Smooth muscle cell (in vitro differentiated cells): Measurements from ENCODE around the gene ZBTB43. TPM values are rescaled to one million over a fixed set of nuclear protein-coding genes. Genes with fewer than 3 reads are reported as not detected.

Source experiments
- DNase-seq: peaks from one replicate; lab custom pipeline; 2025; ENCODE audit not compliant: unreplicated experiment; lab: John Stamatoyannopoulos, UW
- H2AFZ ChIP-seq: fragments of 200-600 bp; sonication (generic); 2 replicates; pipeline ENCODE4 v1.6.0; 2016; ENCODE audit warnings: antibody characterized with exemption, low read depth, mild to moderate bottlenecking
- H3F3A ChIP-seq: fragments of 200-600 bp; sonication (generic); 2 replicates; pipeline ENCODE4 v1.6.0; 2017; ENCODE audit warnings: antibody characterized with exemption, low read depth
- H3K27ac ChIP-seq: fragments of 200-600 bp; sonication (generic); 2 replicates; pipeline ENCODE4 v1.5.1; 2016; ENCODE audit warnings: low read depth, mild to moderate bottlenecking
- H3K27me3 ChIP-seq: fragments of 200-600 bp; sonication (generic); 2 replicates; pipeline ENCODE4 v1.6.1; 2016; ENCODE audit warnings: low read depth, mild to moderate bottlenecking
- H3K36me3 ChIP-seq: fragments of 200-600 bp; sonication (generic); 2 replicates; pipeline ENCODE4 v1.5.1; 2016; ENCODE audit warnings: low read depth
- H3K4me1 ChIP-seq: fragments of 200-600 bp; sonication (generic); 2 replicates; pipeline ENCODE4 v1.5.1; 2016; ENCODE audit warnings: low read depth
- H3K4me2 ChIP-seq: fragments of 200-600 bp; sonication (generic); 2 replicates; pipeline ENCODE4 v1.6.0; 2016; ENCODE audit warnings: mild to moderate bottlenecking
- H3K4me3 ChIP-seq: fragments of 200-600 bp; sonication (generic); 2 replicates; pipeline ENCODE4 v1.5.1; 2016; ENCODE audit warnings: mild to moderate bottlenecking
- H3K79me2 ChIP-seq: fragments of 200-600 bp; sonication (generic); 2 replicates; pipeline ENCODE4 v1.6.0; 2016; ENCODE audit warnings: low read depth, mild to moderate bottlenecking
- H3K9ac ChIP-seq: fragments of 200-600 bp; sonication (generic); 2 replicates; pipeline ENCODE4 v1.6.0; 2016; ENCODE audit warnings: low read depth
- H3K9me3 ChIP-seq: fragments of 200-600 bp; sonication (generic); replicated peaks from 2 replicates; pipeline ENCODE4 v1.5.1; 2016; ENCODE audit warnings: low read depth
- H4K20me1 ChIP-seq: fragments of 200-600 bp; sonication (generic); 2 replicates; pipeline ENCODE4 v1.6.0; 2016; ENCODE audit warnings: low read depth
- CTCF ChIP-seq: fragments of 200-600 bp; sonication (generic); IDR thresholded peaks from 2 replicates; pipeline ENCODE4 v1.5.1; 2017; ENCODE audit warnings: borderline replicate concordance, mild to moderate bottlenecking, antibody characterized with exemption; ENCODE audit not compliant: insufficient read depth, poor library complexity, severe bottlenecking
- WGBS: methylation state at CpG from one replicate; pipeline ENCODE4 v1.1.7; 2016; ENCODE audit warnings: low lambda C conversion rate; 5-methylcytosine and 5-hydroxymethylcytosine counted together
- polyA plus RNA-seq: library from polyadenylated mRNA; unstranded; fragments of >200 nt; fragmentation: Nextera tagmentation; extraction: Ambion mirVana; gene quantifications from 2 replicates; pipeline ENCODE4 v1.2.1, GENCODE V29; 2016
- total RNA-seq: library from RNA; depleted of rRNA; stranded (reverse); fragments of >200 nt; gene quantifications from 2 replicates; pipeline ENCODE4 v1.2.3, GENCODE V29; 2014

The ZBTB43 gene
- total and polyA plus RNA-seq, 2 experiments from 2014 or later = 11.5 to 12.3 TPM

GRCh38 chr9:126860757-126861466 lies 56.1 kb downstream of the ZBTB43 start:
- peak overlapping the region; percentile 44 for H3K27ac ChIP-seq
- peaks cover 51% of the 10 kb centered on the region for H3K79me2 ChIP-seq
- no peak for DNase-seq
- H3K4me3 ChIP-seq = peak overlapping the region; percentile 92
- peak overlapping the region; percentile 83 for H3K9ac ChIP-seq
- no peaks in the 10 kb centered on the region for H3F3A ChIP-seq
- H2AFZ ChIP-seq = peak overlapping the region; percentile 6
- peaks cover 15% of the 10 kb centered on the region for H3K27me3 ChIP-seq
- H3K9me3 ChIP-seq = no peaks in the 10 kb centered on the region
- H3K4me2 ChIP-seq = peak overlapping the region; percentile 84
- no peak for TF ChIP-seq CTCF
- peaks cover 16% of the 10 kb centered on the region for H3K4me1 ChIP-seq
- no peaks in the 10 kb centered on the region for H3K36me3 ChIP-seq
- H4K20me1 ChIP-seq = peaks cover 43% of the 10 kb centered on the region
- 0% methylated on average over 36 of the region's 71 CpGs for WGBS

- peaks cover 51% of the 10 kb centered on the region for H4K20me1 ChIP-seq
- no peak for TF ChIP-seq CTCF
- no peaks in the 10 kb centered on the region for H3K9me3 ChIP-seq
- no peaks in the 10 kb centered on the region for H3F3A ChIP-seq
- H3K27ac ChIP-seq = peak overlapping the region; percentile 44
- H3K9ac ChIP-seq = peak overlapping the region; percentile 83
- H3K27me3 ChIP-seq = peaks cover 15% of the 10 kb centered on the region
- DNase-seq = no peak
- peaks cover 16% of the 10 kb centered on the region for H3K4me1 ChIP-seq
- H3K4me3 ChIP-seq = peak overlapping the region; percentile 92
- H2AFZ ChIP-seq = no peak overlapping the region
- no peaks in the 10 kb centered on the region for H3K36me3 ChIP-seq
- WGBS = 8% methylated on average over 3 of the region's 3 CpGs
- peak overlapping the region; percentile 84 for H3K4me2 ChIP-seq
- peaks cover 59% of the 10 kb centered on the region for H3K79me2 ChIP-seq
Measured at GRCh38 chr9:126861707-126862103, 56.9 kb downstream of the ZBTB43 start.

GRCh38 chr9:126862104-126862761 lies 57.4 kb downstream of the ZBTB43 start:
- H3K9ac ChIP-seq = peak overlapping the region; percentile 83
- WGBS = 48% methylated on average over 11 of the region's 11 CpGs
- peak overlapping the region; percentile 84 for H3K4me2 ChIP-seq
- peak overlapping the region; percentile 44 for H3K27ac ChIP-seq
- no peaks in the 10 kb centered on the region for H3K36me3 ChIP-seq
- no peaks in the 10 kb centered on the region for H3F3A ChIP-seq
- peaks cover 13% of the 10 kb centered on the region for H3K27me3 ChIP-seq
- peaks cover 64% of the 10 kb centered on the region for H3K79me2 ChIP-seq
- DNase-seq = no peak
- TF ChIP-seq CTCF = no peak
- peaks cover 57% of the 10 kb centered on the region for H4K20me1 ChIP-seq
- H3K9me3 ChIP-seq = no peaks in the 10 kb centered on the region
- peak overlapping the region; percentile 92 for H3K4me3 ChIP-seq
- no peak overlapping the region for H2AFZ ChIP-seq
- H3K4me1 ChIP-seq = peaks cover 16% of the 10 kb centered on the region
